HepG2 (cell line): ENCODE results near the gene MASP2. TPM values are rescaled to one million over a fixed set of nuclear protein-coding genes. Genes with fewer than 3 reads are reported as not detected.

Experiments
- ARHGAP35 ChIP-seq: sonication (generic); formaldehyde crosslinking; IDR thresholded peaks from 2 replicates; pipeline ENCODE4 v1.9.0; 2022; ENCODE audit warnings: mild to moderate bottlenecking, inconsistent platforms, moderate library complexity, missing genetic modification reagents, borderline replicate concordance
- FOXK1 ChIP-seq: sonication (generic); formaldehyde crosslinking; IDR thresholded peaks from 2 replicates; pipeline ENCODE4 v1.4.0; 2020; ENCODE audit warnings: low read depth, missing genetic modification reagents, borderline replicate concordance
- KDM4B ChIP-seq: sonication (generic); formaldehyde crosslinking; IDR thresholded peaks from 2 replicates; pipeline ENCODE4 v1.4.0; 2020; ENCODE audit warnings: missing genetic modification reagents
- MIER3 ChIP-seq: IDR thresholded peaks from 2 replicates; pipeline ENCODE4 v1.6.1; 2016; ENCODE audit warnings: missing compliant biosample characterization, borderline replicate concordance
- PHF21A ChIP-seq: sonication (generic); formaldehyde crosslinking; IDR thresholded peaks from 2 replicates; pipeline ENCODE4 v1.5.0; 2020; ENCODE audit warnings: mild to moderate bottlenecking, missing genetic modification reagents
- PLRG1 ChIP-seq: fragments of 450-650 bp; conservative IDR thresholded peaks from 2 replicates; pipeline ENCODE4 v1.6.1; 2016
- RFX5 ChIP-seq: IDR thresholded peaks from 2 replicates; pipeline ENCODE4 v1.6.1; 2011; ENCODE audit warnings: low read depth, low read length, improper control_type of control experiment
- SAFB2 ChIP-seq: sonication (generic); formaldehyde crosslinking; IDR thresholded peaks from 2 replicates; pipeline ENCODE4 v1.5.1; 2020; ENCODE audit warnings: missing genetic modification reagents, low read depth, mild to moderate bottlenecking, borderline replicate concordance
- SALL1 ChIP-seq: sonication (generic); formaldehyde crosslinking; IDR thresholded peaks from 2 replicates; pipeline ENCODE4 v1.8.0; 2022; ENCODE audit warnings: mild to moderate bottlenecking, missing genetic modification reagents
- SIX4 ChIP-seq: sonication (generic); formaldehyde crosslinking; IDR thresholded peaks from 2 replicates; pipeline ENCODE4 v1.4.0; 2020; ENCODE audit warnings: missing genetic modification reagents
- SMARCE1 ChIP-seq: fragments of 450-650 bp; IDR thresholded peaks from 2 replicates; pipeline ENCODE4 v1.6.1; 2017; ENCODE audit warnings: borderline replicate concordance
- SUZ12 ChIP-seq: fragments of 150-350 bp; IDR thresholded peaks from 2 replicates; pipeline ENCODE4 v1.6.1; 2014; ENCODE audit warnings: low read depth, low read length
- TEAD3 ChIP-seq: optimal IDR thresholded peaks from 2 replicates; pipeline ENCODE3; 2016; ENCODE audit warnings: borderline replicate concordance
- U2AF2 ChIP-seq: fragments of 200-400 bp; formaldehyde crosslinking; IDR thresholded peaks from 2 replicates; pipeline ENCODE4 v1.6.1; 2017; ENCODE audit warnings: low read depth, mild to moderate bottlenecking, low read length
- XRCC5 ChIP-seq: fragments of 200-400 bp; formaldehyde crosslinking; optimal IDR thresholded peaks from 2 replicates; pipeline ENCODE3; 2017; ENCODE audit warnings: mild to moderate bottlenecking, low read length
- YY1 ChIP-seq: IDR thresholded peaks from 2 replicates; pipeline ENCODE4 v1.6.1; 2011; ENCODE audit warnings: low read length, low read depth, moderate library complexity, mild to moderate bottlenecking; ENCODE audit not compliant: insufficient read depth, insufficient replicate concordance
- ZNF724P ChIP-seq: sonication (generic); formaldehyde crosslinking; IDR thresholded peaks from 2 replicates; pipeline ENCODE4 v1.8.0; 2022; ENCODE audit warnings: missing genetic modification reagents, borderline replicate concordance
- ZNF879 ChIP-seq: sonication (generic); formaldehyde crosslinking; IDR thresholded peaks from 2 replicates; pipeline ENCODE4 v1.8.1; 2023; ENCODE audit warnings: missing genetic modification reagents
- polyA plus RNA-seq, 8 experiments: library from polyadenylated mRNA; depleted of rRNA in 3 of 8; stranded (reverse) in 7 of 8; unstranded in 1 of 8; fragments of >200 nt; fragmentation: Illumina TruSeq in 4 of 8; extraction: Trizol in 4 of 8; gene quantifications; 2 replicates each; pipeline versions ENCODE4 v1.2.1 to v1.2.3, GENCODE V29; 2011 to 2016; ENCODE audit warnings: low read depth in 4 of 8, missing spikeins in 1 of 8, mixed read lengths in 1 of 8; ENCODE audit not compliant: insufficient read depth in 1 of 8
- total RNA-seq, 5 experiments: library from RNA; depleted of rRNA; stranded (reverse); fragments of >200 nt; fragmentation: Illumina TruSeq; extraction: Trizol; gene quantifications; 2 replicates each; pipeline ENCODE4 v1.2.3, GENCODE V29; 2016; ENCODE audit warnings: low read depth in 1 of 5
- TF ChIP-seq, protein P1 (sequence below), 2 experiments: sonication (generic) in 1 of 2; formaldehyde crosslinking in 1 of 2; IDR thresholded peaks; 2 replicates each; pipeline versions ENCODE4 v1.4.0 to v1.6.1; 2018 to 2020; ENCODE audit warnings: missing genetic modification reagents in 2 of 2, borderline replicate concordance in 1 of 2, low read depth in 1 of 2, mild to moderate bottlenecking in 1 of 2, missing biosample characterization in 1 of 2
- TF ChIP-seq, protein P2 (sequence below): sonication (generic); formaldehyde crosslinking; IDR thresholded peaks from 2 replicates; pipeline ENCODE4 v1.4.0; 2020; ENCODE audit warnings: missing genetic modification reagents
- TF ChIP-seq, protein P3 (sequence below): IDR thresholded peaks from 2 replicates; pipeline ENCODE4 v1.6.1; 2018; ENCODE audit warnings: missing genetic modification reagents
- TF ChIP-seq, protein P4 (sequence below): sonication (generic); formaldehyde crosslinking; IDR thresholded peaks from 2 replicates; pipeline ENCODE4 v1.9.0; 2022; ENCODE audit warnings: low read depth, missing genetic modification reagents
- TF ChIP-seq, protein P5 (sequence below): sonication (generic); formaldehyde crosslinking; IDR thresholded peaks from 2 replicates; pipeline ENCODE4 v1.4.0; 2020; ENCODE audit warnings: missing genetic modification reagents, mild to moderate bottlenecking, borderline replicate concordance

The MASP2 gene
- total and polyA plus RNA-seq, 2 of the 13 experiments (the other 11 are each of a cell fraction or from before 2014, with no cell fraction given), result 7.1 to 11.8 TPM

DNA sequence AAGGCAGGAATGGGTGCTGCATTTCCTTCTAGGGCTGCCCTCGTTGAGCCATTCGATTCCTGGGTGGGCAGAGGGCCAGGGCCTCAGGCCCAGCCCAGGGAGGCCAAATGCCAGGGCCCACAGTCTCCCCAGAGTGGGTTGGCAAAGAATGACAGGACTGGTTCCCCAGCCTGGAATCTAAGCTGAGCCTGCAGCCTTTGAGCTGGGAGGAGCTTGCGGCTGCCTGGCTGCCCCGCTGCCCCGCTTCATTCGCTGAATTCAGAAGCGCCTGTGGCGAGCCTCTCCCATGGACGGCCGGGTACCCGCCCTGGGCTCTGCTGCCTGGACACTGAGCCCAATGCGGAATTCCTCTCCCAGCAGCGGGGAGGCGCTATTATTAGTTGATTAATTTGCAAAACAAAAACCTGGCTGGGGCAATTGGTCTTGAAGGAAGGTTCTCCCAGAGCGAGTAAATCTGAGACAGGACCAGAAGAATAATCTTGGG is 66.9 kb downstream of the MASP2 start (continued):
- TF ChIP-seq, protein P1, sequence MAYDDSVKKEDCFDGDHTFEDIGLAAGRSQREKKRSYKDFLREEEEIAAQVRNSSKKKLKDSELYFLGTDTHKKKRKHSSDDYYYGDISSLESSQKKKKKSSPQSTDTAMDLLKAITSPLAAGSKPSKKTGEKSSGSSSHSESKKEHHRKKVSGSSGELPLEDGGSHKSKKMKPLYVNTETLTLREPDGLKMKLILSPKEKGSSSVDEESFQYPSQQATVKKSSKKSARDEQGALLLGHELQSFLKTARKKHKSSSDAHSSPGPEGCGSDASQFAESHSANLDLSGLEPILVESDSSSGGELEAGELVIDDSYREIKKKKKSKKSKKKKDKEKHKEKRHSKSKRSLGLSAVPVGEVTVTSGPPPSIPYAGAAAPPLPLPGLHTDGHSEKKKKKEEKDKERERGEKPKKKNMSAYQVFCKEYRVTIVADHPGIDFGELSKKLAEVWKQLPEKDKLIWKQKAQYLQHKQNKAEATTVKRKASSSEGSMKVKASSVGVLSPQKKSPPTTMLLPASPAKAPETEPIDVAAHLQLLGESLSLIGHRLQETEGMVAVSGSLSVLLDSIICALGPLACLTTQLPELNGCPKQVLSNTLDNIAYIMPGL (CRISPR knock-in tag; IDR thresholded peaks at IDR 0.05; ENCODE audit: borderline replicate concordance in 1 of 2, low read depth in 1 of 2), result peak in 1 of 2 experiments; percentile 22; a peak in 1 of 4 replicates
- no peak for TF ChIP-seq TEAD3
- TF ChIP-seq PLRG1, result no peak
- TF ChIP-seq, protein P2, sequence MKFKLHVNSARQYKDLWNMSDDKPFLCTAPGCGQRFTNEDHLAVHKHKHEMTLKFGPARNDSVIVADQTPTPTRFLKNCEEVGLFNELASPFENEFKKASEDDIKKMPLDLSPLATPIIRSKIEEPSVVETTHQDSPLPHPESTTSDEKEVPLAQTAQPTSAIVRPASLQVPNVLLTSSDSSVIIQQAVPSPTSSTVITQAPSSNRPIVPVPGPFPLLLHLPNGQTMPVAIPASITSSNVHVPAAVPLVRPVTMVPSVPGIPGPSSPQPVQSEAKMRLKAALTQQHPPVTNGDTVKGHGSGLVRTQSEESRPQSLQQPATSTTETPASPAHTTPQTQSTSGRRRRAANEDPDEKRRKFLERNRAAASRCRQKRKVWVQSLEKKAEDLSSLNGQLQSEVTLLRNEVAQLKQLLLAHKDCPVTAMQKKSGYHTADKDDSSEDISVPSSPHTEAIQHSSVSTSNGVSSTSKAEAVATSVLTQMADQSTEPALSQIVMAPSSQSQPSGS (CRISPR knock-in tag), result no peak
- no peak for TF ChIP-seq RFX5
- peak; percentile 26 for TF ChIP-seq YY1
- no peak for TF ChIP-seq SMARCE1
- TF ChIP-seq KDM4B (CRISPR knock-in tag), result no peak
- TF ChIP-seq SAFB2 (CRISPR knock-in tag), result no peak
- TF ChIP-seq, protein P3, sequence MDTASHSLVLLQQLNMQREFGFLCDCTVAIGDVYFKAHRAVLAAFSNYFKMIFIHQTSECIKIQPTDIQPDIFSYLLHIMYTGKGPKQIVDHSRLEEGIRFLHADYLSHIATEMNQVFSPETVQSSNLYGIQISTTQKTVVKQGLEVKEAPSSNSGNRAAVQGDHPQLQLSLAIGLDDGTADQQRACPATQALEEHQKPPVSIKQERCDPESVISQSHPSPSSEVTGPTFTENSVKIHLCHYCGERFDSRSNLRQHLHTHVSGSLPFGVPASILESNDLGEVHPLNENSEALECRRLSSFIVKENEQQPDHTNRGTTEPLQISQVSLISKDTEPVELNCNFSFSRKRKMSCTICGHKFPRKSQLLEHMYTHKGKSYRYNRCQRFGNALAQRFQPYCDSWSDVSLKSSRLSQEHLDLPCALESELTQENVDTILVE (CRISPR knock-in tag), result no peak
- no peak for TF ChIP-seq SUZ12
- TF ChIP-seq U2AF2, result no peak
- no peak for TF ChIP-seq SIX4 (CRISPR knock-in tag)
- no peak for TF ChIP-seq ZNF724P (CRISPR knock-in tag)
- no peak; the same call in 1 of the 2 replicates for TF ChIP-seq SALL1 (CRISPR knock-in tag)
- no peak for TF ChIP-seq ARHGAP35 (CRISPR knock-in tag)
- TF ChIP-seq FOXK1, result no peak
- TF ChIP-seq, protein P4, sequence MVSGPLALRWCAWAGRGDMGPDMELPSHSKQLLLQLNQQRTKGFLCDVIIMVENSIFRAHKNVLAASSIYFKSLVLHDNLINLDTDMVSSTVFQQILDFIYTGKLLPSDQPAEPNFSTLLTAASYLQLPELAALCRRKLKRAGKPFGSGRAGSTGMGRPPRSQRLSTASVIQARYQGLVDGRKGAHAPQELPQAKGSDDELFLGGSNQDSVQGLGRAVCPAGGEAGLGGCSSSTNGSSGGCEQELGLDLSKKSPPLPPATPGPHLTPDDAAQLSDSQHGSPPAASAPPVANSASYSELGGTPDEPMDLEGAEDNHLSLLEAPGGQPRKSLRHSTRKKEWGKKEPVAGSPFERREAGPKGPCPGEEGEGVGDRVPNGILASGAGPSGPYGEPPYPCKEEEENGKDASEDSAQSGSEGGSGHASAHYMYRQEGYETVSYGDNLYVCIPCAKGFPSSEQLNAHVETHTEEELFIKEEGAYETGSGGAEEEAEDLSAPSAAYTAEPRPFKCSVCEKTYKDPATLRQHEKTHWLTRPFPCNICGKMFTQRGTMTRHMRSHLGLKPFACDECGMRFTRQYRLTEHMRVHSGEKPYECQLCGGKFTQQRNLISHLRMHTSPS (CRISPR knock-in tag), result peak; percentile 70
- TF ChIP-seq, protein P5, sequence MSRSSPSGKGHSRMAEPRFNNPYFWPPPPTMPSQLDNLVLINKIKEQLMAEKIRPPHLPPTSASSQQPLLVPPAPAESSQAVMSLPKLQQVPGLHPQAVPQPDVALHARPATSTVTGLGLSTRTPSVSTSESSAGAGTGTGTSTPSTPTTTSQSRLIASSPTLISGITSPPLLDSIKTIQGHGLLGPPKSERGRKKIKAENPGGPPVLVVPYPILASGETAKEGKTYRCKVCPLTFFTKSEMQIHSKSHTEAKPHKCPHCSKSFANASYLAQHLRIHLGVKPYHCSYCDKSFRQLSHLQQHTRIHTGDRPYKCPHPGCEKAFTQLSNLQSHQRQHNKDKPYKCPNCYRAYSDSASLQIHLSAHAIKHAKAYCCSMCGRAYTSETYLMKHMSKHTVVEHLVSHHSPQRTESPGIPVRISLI (CRISPR knock-in tag), result no peak
- TF ChIP-seq PHF21A, result 0 out of 2 replicates have a peak, but pooled peaks have one; percentile 37
- no peak for TF ChIP-seq MIER3
- peak; percentile 73 for TF ChIP-seq XRCC5
- no peak for TF ChIP-seq ZNF879 (CRISPR knock-in tag)
